KG1 (cell line): ENCODE measurements around the gene HSBP1.

Experiments
- DNase-seq: peaks from one replicate; lab custom pipeline; 2025; lab: John Stamatoyannopoulos, UW

The HSBP1 gene

DNA sequence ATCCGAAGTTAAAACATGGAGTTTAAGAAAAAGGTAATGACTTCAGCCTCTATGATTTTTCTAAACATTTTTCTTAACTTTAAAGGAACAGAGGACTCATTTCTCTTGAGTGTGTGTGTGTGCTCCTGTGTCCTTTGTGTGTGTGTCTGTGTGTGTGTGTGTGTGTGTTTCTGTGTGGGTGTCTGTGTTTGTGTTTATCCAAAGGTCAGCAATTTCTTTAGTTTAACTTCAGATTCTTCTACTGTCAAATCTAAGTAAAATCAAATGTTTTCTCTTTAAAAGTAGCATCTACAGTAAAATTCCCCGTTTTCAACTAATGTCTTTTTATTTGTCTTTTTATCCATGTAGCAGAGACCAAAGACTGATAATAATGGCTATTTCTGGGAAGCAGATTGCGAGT is 31.8 kb downstream of the HSBP1 start:
- no peak for DNase-seq

DNA sequence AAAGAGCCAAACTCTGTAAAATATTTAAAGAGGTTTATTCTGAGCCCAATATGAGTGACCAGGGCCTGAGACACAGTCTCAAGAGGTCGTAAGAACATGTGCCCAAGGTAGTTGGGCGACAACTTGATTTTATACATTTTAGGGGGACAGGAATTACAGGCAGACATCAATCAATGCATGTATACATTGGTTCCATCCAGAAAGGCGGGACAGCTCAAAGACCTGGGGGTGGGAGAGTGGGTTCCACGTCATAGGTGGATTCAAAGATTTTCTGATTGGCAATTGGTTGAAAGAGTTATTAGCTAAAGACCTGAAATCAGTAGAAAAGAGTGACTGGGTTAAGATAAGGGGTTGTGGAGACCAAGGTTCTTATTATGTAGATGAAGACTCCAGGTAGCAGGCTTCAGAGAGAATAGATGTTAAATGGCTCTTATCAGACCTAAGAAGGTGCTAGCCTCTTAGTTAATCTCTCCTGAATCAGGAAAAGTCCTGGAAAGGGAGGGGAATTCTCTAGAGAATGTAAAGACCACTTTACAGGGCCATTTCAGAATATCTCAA is 32.4 kb downstream of the HSBP1 start:
- DNase-seq: no peak

DNA sequence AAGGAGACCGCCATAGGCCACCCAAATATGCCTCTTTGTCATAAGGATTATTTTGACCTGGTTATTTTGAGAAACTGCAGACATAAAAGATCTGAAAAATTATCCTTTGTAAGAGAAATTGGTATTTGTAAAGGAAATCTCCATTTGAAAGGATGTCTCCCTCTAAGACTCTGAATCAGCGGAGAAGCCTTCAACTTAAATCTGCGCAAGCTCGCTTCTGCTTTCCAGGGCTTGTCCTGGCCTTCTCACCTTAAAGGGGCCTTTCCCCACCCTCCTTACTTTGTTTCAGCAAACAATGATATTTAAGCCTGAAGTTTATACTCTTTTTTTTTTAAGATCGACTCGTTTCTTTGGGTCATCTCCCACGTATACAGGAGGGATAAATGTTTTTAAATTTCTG is 34.5 kb downstream of the HSBP1 start:
- no peak for DNase-seq

DNA sequence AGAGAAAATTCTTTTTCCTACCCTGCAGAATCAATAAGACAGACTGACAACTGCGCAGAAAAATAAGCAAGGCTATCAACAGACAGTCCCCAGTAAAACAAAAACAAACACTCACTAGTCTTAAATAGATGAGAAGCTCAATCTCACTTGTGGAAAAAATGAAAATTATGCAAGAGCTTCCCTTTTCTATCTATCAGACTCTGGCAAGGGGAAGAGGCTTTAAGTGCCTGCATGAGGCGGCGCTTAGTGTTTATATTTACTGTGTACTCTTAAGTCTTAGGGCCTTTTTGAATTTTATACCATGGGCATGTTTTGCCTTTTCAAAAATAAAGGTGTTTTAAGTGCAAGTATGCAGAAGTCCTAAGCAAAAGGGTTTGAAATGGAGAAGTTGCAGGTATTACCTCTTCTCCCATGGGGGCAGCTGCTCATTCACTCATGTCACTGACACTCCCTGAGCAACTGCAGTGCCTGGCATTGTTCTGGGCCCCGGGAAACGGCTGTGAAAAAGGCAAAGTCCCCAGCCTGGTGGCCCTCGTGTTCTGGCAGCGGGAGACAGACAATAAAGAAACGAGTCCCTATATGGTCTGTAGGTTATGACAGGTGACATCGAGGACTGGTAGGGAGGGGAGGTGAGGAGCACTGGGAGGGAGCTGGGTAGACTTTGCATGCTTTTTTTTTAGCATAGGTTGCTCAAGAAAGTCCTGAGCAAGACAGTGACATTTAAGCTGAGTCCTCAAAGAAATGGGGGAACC is 35.2 kb downstream of the HSBP1 start:
- DNase-seq: no peak

DNA sequence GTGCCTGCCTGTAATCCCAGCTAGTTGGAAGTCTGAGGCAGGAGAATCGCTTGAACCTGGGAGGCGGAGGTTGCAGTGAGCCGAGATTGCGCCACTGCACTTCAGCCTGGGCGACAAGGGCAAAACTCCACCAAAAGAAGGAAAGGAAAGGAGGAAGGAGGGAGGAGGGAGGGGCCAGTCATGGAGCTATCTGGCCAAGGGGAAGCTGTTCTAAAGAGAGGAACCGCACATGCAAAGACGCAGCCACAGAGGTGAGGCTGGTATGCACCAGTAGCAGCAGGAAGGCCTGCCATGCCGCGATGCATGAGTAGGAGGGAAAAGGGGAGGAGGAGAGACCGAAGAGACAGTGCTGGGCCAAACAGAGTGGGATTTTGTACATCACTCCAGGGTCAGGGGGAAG is 35.9 kb downstream of the HSBP1 start:
- DNase-seq: no peak

DNA sequence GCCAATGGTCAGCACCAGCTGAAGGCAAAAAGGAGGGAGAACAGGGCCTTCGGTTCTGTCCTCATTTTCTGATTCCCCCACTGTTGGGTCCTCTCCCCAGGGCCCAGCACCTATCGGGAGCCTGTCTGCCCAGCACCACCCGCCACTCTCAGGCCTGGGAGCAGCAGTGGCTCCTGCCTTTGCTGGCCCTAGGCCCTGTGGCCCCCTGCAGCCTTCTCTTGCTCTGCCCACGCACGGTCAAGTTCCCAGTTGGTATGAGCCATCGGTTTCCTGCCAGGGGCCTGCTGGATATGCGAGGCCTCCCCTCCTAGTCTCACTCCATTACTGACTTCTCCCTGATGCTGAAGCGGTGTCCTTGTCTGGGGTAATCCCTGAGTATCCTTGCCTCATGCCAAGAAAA is 37.5 kb downstream of the HSBP1 start:
- no peak for DNase-seq

DNA sequence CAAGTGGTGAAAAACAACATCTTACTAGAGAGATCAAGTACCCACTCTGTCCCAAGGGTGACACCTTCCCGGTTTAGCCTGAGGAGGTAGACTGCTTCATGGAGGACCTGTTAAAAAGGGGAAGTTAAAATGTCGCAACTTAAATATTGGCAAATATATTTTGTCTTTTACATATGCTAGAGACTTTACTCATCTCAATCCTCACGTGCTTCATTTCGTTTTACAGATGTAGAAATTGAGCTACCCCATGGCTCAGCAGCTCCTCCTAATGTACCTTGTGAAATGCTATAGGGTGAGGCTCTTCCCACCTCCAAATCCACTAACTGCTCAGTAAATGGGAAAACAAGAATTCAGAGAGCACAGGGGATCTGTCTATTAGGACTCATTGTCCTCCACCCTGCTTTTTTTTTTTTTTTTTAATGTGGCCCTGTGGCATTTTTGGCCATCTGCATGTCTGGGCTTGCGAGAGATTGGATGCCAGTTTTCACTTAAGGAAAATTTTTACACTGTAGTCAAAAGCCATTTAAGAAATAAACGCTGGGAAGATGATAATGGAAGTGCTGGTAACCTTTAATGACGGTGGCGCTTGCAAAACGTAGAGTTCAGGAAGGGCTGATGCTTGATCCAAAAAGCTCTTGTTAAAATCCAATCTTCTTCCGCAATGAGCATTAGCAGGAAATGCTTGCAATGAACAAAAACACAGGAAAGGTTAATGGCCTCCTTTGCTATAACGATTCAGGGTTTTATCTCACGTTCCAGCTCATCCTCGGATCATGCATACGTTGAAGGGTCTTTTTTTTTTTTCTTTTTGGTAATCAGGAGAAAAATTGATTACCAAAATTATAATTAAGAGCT is 39.8 kb downstream of the HSBP1 start:
- DNase-seq: no peak

DNA sequence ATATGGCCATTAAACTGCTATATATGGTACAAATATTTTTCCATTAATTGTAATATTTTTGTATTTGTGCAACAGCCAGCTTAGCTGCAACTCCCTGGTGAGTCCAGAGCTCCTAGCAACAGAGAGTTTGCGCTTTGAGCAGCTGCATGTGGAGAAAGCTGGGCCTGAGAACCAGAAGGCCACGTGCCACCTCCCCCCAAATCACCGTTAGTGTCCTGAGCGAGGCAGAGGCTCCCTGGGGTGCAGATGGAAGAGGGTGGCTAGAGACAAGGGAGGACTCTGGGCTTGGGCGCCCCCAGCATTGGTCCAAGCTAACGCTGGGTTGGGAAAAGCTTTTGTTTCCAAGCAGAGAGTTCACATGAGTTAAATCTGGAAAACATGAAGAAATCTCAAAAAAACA is 41.6 kb downstream of the HSBP1 start:
- no peak for DNase-seq

DNA sequence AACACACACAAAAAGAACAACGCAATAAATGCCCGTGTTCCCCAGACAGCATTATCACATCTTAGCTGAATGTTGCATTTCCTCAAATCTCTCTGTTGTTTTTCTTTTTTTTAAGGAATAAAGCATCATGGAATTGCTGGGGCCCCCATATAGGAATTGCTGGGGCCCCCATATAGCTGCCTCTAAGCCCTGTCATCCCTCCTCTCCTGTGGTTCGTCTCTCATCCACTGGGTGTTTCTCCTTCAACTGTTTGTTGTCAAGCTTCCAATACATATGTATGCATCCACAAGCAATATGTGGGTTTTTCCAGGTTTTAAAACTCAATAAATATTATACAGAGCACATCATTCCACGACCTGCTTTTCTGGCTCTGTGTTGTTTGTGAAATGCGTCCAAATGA is 43.2 kb downstream of the HSBP1 start:
- DNase-seq: no peak

DNA sequence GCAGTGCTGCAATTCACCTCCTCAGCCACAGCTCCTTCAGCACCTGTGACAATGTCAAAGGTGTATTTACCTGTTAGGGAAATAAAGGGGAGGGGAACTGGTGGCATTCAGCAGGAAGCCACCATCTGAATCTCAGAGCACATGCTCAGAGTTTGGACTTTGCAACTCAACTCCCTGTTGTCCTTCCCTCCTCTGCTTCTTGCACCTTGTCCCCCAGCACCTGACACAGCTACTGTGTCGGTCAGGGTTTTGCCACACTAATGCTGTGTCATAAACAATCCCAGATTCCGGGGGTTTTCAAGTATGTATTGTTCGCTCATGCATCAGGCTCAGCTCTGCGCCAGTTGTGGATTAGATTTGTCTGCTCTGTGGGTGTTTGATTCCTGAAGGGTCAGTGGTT is 43.7 kb downstream of the HSBP1 start:
- no peak for DNase-seq

DNA sequence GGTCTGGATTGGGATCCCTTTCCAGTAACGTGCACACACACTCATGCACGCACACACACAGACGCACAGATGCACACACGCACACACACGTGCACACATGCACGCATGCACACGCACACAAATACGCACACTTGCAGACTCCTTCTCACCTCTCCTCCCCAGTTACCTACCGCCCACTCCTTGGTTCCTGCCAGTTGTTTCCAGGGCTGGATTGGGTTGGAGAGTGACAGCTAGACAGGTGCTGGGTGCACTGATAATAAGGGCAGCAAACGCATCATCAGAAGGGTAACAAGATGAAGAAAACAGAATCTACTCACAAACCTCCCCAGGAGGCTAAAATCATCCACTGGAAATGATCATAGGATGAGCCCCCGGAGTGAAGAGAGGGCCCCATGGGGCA is 45.0 kb downstream of the HSBP1 start:
- no peak for DNase-seq

DNA sequence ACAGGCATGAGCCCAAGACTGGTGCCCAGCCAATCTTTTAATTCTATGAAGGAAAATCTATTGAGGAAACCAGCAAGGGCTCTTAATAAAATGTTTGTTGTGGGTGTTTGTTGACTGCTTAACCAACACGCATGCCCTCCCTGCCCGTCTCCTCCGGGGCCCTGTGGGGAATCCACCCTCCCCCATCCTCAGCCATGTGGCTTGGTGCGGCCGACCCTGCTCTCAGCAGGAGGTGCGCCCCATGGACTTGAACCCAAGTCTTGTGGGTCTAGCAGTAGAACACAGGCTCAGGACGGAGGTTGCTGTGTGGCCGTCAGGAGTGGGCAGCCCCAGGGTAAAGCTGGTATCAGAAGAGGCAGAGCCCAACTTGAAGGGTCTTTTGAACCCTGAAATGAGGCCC is 46.1 kb downstream of the HSBP1 start:
- DNase-seq: no peak

DNA sequence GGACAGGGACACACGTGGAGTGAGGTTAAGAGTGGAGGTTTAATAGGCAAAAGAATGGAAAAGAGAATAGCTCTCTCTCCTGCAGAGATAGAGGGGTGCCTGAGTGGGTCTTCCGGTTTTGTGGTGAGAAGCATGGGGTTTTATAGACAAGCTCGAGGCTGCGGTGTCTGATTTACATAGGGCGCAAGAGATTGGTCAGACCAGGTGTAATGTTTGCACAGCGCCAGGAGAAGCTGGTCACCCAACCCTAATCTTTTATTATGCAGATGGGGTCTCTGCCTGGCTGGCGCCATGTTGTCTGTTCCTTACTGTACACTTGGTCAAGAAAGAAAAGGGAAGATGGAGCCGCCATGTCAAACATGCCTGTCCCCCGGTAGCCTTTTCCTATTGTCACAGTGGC is 46.6 kb downstream of the HSBP1 start:
- no peak for DNase-seq

DNA sequence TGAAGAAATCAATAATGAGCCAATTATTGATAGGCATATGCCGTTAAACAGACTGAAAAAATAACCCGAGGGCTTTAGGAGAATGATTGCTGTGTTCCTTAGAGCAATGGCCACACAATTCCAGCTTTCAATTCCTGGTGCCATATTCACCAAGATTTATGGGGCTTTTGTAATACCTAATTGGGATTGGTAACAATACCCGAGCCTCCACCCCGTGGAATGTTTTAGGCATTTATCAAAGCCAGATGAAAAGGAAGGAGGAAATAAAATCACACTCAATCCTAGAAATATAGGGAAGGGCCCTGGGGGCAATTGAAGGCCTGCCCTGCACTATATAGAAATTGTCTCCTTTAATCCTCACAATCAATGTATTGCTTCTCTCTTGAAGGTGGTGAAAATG is 49.0 kb downstream of the HSBP1 start:
- DNase-seq: no peak

DNA sequence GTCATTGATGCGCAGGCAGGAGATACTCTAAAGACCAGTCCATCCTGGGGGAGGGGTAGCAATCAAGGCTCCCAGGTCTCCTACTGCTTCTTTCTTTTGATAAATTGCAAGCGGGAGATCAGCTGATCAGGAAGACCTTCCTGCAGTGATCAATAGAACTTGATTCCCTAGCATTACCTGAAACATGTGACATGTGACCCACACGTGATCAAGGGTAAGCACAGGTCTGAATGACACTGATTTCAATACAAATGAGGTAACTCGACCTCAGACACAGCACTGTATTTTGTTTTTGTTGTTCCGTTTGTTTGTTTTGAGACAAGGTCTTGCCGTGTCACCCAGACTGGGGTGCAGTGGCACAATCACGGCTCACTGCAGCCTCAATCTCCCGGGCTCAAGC is 51.5 kb downstream of the HSBP1 start:
- no peak for DNase-seq

DNA sequence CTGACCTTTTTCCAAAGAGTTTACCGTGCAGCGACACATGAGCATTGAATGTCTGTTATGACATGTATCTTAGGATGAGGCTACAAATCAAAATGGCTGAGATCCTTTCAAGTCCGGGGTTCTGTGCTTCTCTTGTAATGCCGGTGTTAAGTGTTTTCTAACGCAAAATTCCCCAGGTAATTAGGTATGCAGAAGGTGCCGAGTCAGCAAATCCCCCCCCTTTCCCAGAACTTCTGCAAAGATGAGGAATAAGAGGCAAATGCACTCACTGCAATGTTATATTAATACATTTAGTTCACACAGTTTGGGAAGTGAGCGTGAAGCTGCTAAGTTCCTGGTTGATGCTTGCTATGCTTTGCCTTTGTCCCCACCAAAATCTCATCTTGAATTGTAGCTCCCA is 54.9 kb downstream of the HSBP1 start:
- DNase-seq: no peak

DNA sequence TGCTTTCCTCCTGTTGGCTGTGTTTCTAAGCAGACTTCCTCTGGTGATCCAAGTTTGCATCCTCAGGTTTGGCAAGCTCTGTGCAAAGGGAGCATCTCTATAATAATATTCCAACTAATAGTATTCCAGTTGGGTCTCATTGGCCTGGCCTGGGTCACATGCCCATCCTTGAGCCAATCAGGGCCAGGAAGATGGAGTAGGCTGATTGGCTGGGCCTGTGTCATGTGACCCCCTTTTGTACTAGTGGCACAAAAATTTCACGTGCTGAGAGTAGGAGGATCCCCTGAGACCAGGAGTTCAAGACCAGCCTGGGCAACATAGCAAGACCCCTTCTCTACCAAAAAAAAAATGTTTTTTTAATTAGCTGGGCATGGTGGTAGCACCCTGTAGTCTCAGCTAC is 55.9 kb downstream of the HSBP1 start:
- no peak for DNase-seq
